H9 (cell line): ENCODE measurements around the gene HSD17B12. TPM values are rescaled to one million over a fixed set of nuclear protein-coding genes. Genes with fewer than 3 reads are reported as not detected.

Experiments
- DNase-seq: peaks from one replicate; pipeline ENCODE4 v3.0.0-alpha.2; 2017
- H2AFZ ChIP-seq: one replicate; pipeline ENCODE4 v1.6.1; 2013; ENCODE audit warnings: mild to moderate bottlenecking, low read length, control low read depth, moderate library complexity
- H2AK5ac ChIP-seq: 2 replicates; pipeline ENCODE4 v1.6.1; 2013; ENCODE audit warnings: low read length, control low read depth, mixed read lengths; ENCODE audit not compliant: insufficient read length
- H2BK120ac ChIP-seq: one replicate; pipeline ENCODE4 v1.6.1; 2013; ENCODE audit warnings: low read depth, mild to moderate bottlenecking, low read length, control low read depth, inconsistent platforms; ENCODE audit not compliant: poor library complexity, severe bottlenecking
- H2BK12ac ChIP-seq: 2 replicates; pipeline ENCODE4 v1.6.1; 2013; ENCODE audit warnings: low read length, control low read depth, mixed read lengths, low read depth; ENCODE audit not compliant: insufficient read length
- H2BK15ac ChIP-seq: 2 replicates; pipeline ENCODE4 v1.6.1; 2013; ENCODE audit warnings: low read depth, low read length, control low read depth
- H2BK20ac ChIP-seq: one replicate; pipeline ENCODE4 v1.6.1; 2013; ENCODE audit warnings: low read depth, mild to moderate bottlenecking, low read length, control low read depth, inconsistent platforms; ENCODE audit not compliant: poor library complexity, severe bottlenecking
- H2BK5ac ChIP-seq: 2 replicates; pipeline ENCODE4 v1.6.1; 2013; ENCODE audit warnings: low read length, control low read depth, mixed read lengths; ENCODE audit not compliant: insufficient read length
- H3K14ac ChIP-seq: 2 replicates; pipeline ENCODE4 v1.6.1; 2013; ENCODE audit warnings: low read length, control low read depth; ENCODE audit not compliant: insufficient read depth
- H3K18ac ChIP-seq: 2 replicates; pipeline ENCODE4 v1.6.1; 2013; ENCODE audit warnings: low read depth, mild to moderate bottlenecking, mixed read lengths, low read length, control low read depth; ENCODE audit not compliant: insufficient read length
- H3K23ac ChIP-seq: 2 replicates; pipeline ENCODE4 v1.6.1; 2013; ENCODE audit warnings: low read length, control low read depth, mixed read lengths, low read depth; ENCODE audit not compliant: insufficient read length
- H3K23me2 ChIP-seq: 2 replicates; pipeline ENCODE4 v1.6.1; 2013; ENCODE audit warnings: low read depth, mild to moderate bottlenecking, mixed read lengths, low read length, control low read depth; ENCODE audit not compliant: insufficient read length, poor library complexity, severe bottlenecking
- H3K27ac ChIP-seq: 2 replicates; pipeline ENCODE4 v1.5.1; 2013; ENCODE audit warnings: low read length, control low read depth, mixed read lengths, low read depth; ENCODE audit not compliant: insufficient read length
- H3K27me3 ChIP-seq: 2 replicates; pipeline ENCODE4 v1.6.1; 2013; ENCODE audit warnings: low read length, control low read depth, inconsistent platforms; ENCODE audit not compliant: insufficient read depth
- H3K4ac ChIP-seq: 2 replicates; pipeline ENCODE4 v1.6.1; 2013; ENCODE audit warnings: low read depth, mild to moderate bottlenecking, control low read depth, inconsistent platforms, low read length, moderate library complexity
- H3K4me1 ChIP-seq: 2 replicates; pipeline ENCODE4 v1.6.1; 2013; ENCODE audit warnings: low read length, control low read depth, inconsistent platforms; ENCODE audit not compliant: insufficient read depth
- H3K4me2 ChIP-seq: 2 replicates; pipeline ENCODE4 v1.6.1; 2013; ENCODE audit warnings: low read length, control low read depth, mixed read lengths; ENCODE audit not compliant: insufficient read length, insufficient read depth
- H3K56ac ChIP-seq: 2 replicates; pipeline ENCODE4 v1.6.1; 2013; ENCODE audit warnings: low read depth, mild to moderate bottlenecking, mixed read lengths, low read length, control low read depth; ENCODE audit not compliant: insufficient read length
- H3K79me1 ChIP-seq: 2 replicates; pipeline ENCODE4 v1.6.1; 2013; ENCODE audit warnings: low read depth, mild to moderate bottlenecking, moderate library complexity, low read length, control low read depth, inconsistent platforms; ENCODE audit not compliant: insufficient read depth, poor library complexity, severe bottlenecking
- H3K79me2 ChIP-seq: 2 replicates; pipeline ENCODE4 v1.6.1; 2013; ENCODE audit warnings: low read length, control low read depth, inconsistent platforms; ENCODE audit not compliant: insufficient read depth
- H3K9ac ChIP-seq: 2 replicates; pipeline ENCODE4 v1.6.1; 2013; ENCODE audit warnings: low read length, control low read depth, mixed read lengths; ENCODE audit not compliant: insufficient read length; ENCODE audit errors: extremely low read depth
- H3K9me3 ChIP-seq: one replicate; pipeline ENCODE4 v1.6.1; 2013; ENCODE audit warnings: low read depth, low read length, inconsistent platforms; ENCODE audit not compliant: control insufficient read depth
- H3T11ph ChIP-seq: one replicate; pipeline ENCODE4 v1.6.1; 2013; ENCODE audit warnings: mild to moderate bottlenecking, low read length, control low read depth, inconsistent platforms
- H4K20me1 ChIP-seq: one replicate; pipeline ENCODE4 v1.6.1; 2013; ENCODE audit not compliant: control insufficient read depth, insufficient read length, insufficient read depth
- H4K5ac ChIP-seq: 2 replicates; pipeline ENCODE4 v1.6.1; 2013; ENCODE audit warnings: low read depth, mild to moderate bottlenecking, mixed read lengths, low read length, control low read depth; ENCODE audit not compliant: insufficient read length
- H4K8ac ChIP-seq: replicated peaks from 2 replicates; pipeline ENCODE4 v1.6.1; 2013; ENCODE audit warnings: low read length, control low read depth, mixed read lengths, low read depth; ENCODE audit not compliant: insufficient read length
- H4K91ac ChIP-seq: 2 replicates; pipeline ENCODE4 v1.6.1; 2013; ENCODE audit warnings: low read depth, mild to moderate bottlenecking, moderate library complexity, mixed read lengths, low read length, control low read depth; ENCODE audit not compliant: insufficient read length
- H3K27ac Mint-ChIP-seq, 3 experiments: 2 replicates in 2 of 3; 3 replicates in 1 of 3; pipeline ENCODE4 v1.8.0; 2020 to 2021; ENCODE audit warnings: mixed read lengths in 3 of 3, mild to moderate bottlenecking in 1 of 3, moderate library complexity in 1 of 3
- H3K27me3 Mint-ChIP-seq: 2 replicates; pipeline ENCODE4 v1.8.0; 2021; ENCODE audit warnings: low read depth, mild to moderate bottlenecking, moderate library complexity, mixed read lengths
- H3K36me3 Mint-ChIP-seq, 3 experiments: 2 replicates in 2 of 3; 3 replicates in 1 of 3; pipeline ENCODE4 v1.8.0; 2020 to 2021; ENCODE audit warnings: low read depth in 3 of 3, mixed read lengths in 3 of 3; ENCODE audit not compliant: insufficient read depth in 1 of 3
- H3K4me1 Mint-ChIP-seq, 2 experiments: 2 replicates each; pipeline ENCODE4 v1.8.0; 2020; ENCODE audit warnings: mixed read lengths in 2 of 2
- H3K4me3 Mint-ChIP-seq, 2 experiments: 2 replicates in 1 of 2; 3 replicates in 1 of 2; pipeline ENCODE4 v1.8.0; 2020 to 2021; ENCODE audit warnings: mild to moderate bottlenecking in 2 of 2, mixed read lengths in 2 of 2, moderate library complexity in 1 of 2
- H3K9me3 Mint-ChIP-seq, 2 experiments: 2 replicates in 1 of 2; 3 replicates in 1 of 2; pipeline ENCODE4 v1.8.0; 2020; ENCODE audit warnings: mild to moderate bottlenecking in 2 of 2, mixed read lengths in 2 of 2, moderate library complexity in 1 of 2
- WGBS: extraction: QIAGEN DNeasy Blood & Tissue Kit; methylation state at CpG from one replicate; pipeline ENCODE4 v1.1.7; 2013; ENCODE audit warnings: missing lambda C conversion rate, low lambda C conversion rate, mixed read lengths; ENCODE audit not compliant: insufficient read length; ENCODE audit errors: extremely low coverage; 5-methylcytosine and 5-hydroxymethylcytosine counted together
- total RNA-seq: library from RNA; stranded (reverse); gene quantifications from 2 replicates; pipeline ENCODE4 v1.2.1, GENCODE V29; 2021
- TF ChIP-seq, protein P1 (sequence below): fragments of 200-600 bp; sonication (generic); conservative IDR thresholded peaks from 3 replicates; pipeline ENCODE4 v1.8.0; 2021; ENCODE audit warnings: antibody characterized with exemption, mild to moderate bottlenecking

Gene HSD17B12
- total RNA-seq, 1 experiment from 2014 or later: 111 TPM

DNA sequence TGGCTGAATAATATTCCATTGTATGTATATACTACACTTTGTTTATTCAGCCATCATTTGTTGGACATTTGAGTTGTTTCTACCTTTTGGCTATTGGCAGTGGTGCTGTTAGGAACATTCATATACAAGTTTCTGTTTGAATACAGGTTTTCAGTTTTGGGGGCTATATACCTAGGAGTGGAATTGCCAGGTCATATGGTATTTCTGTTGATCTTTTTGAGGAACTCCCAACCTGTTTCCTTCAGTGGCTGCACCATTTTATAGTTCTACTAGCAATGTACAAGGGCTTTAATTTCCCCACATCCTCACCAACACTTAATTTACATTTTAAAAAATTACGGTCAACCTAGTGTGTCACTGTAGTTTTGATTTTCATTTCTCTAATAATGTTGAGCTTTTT is 54.6 kb downstream of the HSD17B12 start:
- Histone ChIP-seq H3K14ac (no peak overlapping the region), H3K9ac (no peak overlapping the region), H4K5ac (no peak overlapping the region), H3K4me2 (no peak overlapping the region), H2BK20ac (no peak overlapping the region), H3T11ph (no peak overlapping the region), H4K91ac (no peak overlapping the region), H3K79me2 (peaks cover 32% of the 10 kb centered on the region; the same call in 1 of the 2 replicates), H2BK12ac (no peak overlapping the region), H2BK120ac (no peak overlapping the region), H3K27ac (no peak overlapping the region), H4K20me1 (no peaks in the 10 kb centered on the region), H3K56ac (no peak overlapping the region), H2BK15ac (no peak overlapping the region), H3K9me3 (no peaks in the 10 kb centered on the region), H2AFZ (no peak overlapping the region), H2BK5ac (no peak overlapping the region), H4K8ac (no peak overlapping the region), H3K79me1 (peaks cover 9% of the 10 kb centered on the region), H3K23ac (no peak overlapping the region), H3K18ac (no peak overlapping the region), H3K4ac (no peak overlapping the region), H3K23me2 (no peaks in the 10 kb centered on the region), H3K27me3 (no peaks in the 10 kb centered on the region), H2AK5ac (no peak overlapping the region), H3K4me1 (peaks cover 9% of the 10 kb centered on the region; the same call in 1 of the 2 replicates)
- H3K27me3 Mint-ChIP-seq: no peaks in the 10 kb centered on the region
- H3K36me3 Mint-ChIP-seq: peaks cover 12 to 20% (median 14%) of the 10 kb centered on the region in 3 experiments; a peak in 6 of 7 replicates
- no peak overlapping the region for H3K27ac Mint-ChIP-seq
- TF ChIP-seq, protein P1, sequence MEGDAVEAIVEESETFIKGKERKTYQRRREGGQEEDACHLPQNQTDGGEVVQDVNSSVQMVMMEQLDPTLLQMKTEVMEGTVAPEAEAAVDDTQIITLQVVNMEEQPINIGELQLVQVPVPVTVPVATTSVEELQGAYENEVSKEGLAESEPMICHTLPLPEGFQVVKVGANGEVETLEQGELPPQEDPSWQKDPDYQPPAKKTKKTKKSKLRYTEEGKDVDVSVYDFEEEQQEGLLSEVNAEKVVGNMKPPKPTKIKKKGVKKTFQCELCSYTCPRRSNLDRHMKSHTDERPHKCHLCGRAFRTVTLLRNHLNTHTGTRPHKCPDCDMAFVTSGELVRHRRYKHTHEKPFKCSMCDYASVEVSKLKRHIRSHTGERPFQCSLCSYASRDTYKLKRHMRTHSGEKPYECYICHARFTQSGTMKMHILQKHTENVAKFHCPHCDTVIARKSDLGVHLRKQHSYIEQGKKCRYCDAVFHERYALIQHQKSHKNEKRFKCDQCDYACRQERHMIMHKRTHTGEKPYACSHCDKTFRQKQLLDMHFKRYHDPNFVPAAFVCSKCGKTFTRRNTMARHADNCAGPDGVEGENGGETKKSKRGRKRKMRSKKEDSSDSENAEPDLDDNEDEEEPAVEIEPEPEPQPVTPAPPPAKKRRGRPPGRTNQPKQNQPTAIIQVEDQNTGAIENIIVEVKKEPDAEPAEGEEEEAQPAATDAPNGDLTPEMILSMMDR: no peak
- WGBS: no CpG with 5 or more reads among the region's 1 CpG
- DNase-seq: no peak
- no peak overlapping the region for H3K4me3 Mint-ChIP-seq
- H3K4me1 Mint-ChIP-seq: peaks cover 39 to 47% of the 10 kb centered on the region in 2 experiments
- no peaks in the 10 kb centered on the region; a peak in 1 of 5 replicates for H3K9me3 Mint-ChIP-seq
